NCI-H2107 (cell line): ENCODE data around the gene CNTNAP5.

Experiments
- DNase-seq: peaks from one replicate; lab custom pipeline; 2025; lab: John Stamatoyannopoulos, UW

CNTNAP5 gene

DNA sequence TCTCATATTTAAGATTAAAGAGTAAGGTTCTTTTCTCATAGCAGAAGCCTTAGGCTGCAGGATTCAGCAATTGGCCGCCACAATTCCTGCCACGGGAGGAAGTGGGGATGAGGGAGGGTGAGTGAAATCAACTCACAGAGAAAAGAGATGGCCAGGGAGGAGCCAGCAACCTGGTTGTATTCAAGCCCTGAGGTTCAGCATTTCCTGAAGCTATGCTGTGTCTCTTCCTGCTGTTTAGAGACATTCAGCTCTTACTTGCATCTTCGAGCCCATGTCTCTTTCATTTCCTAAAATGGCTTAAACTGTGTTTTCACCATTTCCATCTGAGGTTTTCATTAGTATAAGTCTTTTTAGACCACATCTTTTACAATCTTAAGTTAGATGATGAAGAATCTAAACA lies 522.6 kb downstream of the CNTNAP5 start:
- no peak for DNase-seq

DNA sequence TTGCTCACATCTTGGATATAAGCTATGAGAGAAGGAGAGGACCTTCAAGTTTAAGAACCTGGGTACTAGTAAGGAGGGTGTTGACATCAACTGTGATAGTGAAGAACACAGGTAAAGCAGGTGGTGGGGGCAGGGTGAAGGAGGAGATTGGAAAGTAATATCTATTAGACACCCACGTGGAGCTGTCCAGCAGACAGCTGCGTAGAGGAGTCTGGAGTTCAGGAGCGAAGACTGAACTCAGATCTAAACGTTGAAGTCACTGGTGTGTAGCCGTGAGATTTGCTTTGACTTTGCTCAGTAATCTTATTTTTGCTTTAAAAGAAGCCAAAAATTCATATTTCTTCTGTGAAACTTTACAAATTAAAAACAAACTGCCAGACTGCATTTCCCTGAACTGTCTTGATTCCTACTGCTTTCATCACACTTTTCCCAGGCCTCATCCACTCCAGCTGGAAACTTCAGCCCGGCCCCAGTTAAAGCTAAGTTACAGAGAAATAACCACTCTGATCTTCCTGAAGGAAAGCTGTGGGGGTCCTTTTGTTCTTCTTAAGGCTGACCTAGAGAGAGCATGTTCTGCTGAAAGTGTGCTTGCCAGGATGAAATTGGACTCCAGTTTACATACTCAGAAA lies 533.3 kb downstream of the CNTNAP5 start:
- DNase-seq: no peak

DNA sequence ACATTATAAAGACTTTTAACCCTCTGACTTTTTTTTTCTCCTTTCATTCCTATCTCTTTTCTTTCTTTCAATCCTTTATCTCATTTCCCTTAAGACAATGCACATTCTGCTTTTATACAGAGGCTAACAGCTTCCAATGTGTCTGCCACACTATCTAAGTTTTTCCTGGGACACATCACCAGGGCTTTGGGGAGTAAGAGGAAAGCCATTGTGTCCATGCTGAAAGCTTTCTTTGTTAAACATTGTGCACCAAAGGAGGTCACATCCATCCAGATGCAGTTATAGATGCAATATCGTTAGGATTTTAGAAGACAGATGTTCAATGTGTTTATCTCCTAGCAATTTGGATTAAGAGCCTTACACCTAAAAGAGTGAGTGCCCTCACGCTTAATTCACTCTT lies 534.1 kb downstream of the CNTNAP5 start:
- DNase-seq: no peak

DNA sequence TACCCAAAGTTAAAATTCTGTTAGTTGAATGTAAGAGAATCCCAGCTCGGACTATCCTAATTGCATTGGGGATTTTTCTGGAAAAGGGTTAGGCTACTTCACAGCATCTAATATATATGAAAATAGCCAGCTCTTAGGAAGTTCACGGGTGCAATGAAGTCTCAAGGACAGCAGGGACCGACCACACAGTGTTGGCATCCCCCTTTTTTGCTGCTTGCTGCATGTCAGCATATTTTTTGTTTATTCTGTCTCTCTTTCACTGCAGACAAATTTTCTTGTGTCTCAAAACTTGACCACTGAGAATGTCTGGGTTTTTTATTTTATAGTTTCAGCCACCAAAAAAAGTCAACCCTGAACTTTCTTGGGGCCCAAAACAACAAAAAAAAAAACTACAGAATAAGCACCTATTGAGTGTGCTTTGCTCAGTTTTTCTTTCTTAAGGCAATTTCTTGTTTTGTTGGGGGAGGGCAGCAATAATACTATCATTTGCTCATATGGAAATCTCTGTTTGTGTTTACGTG lies 535.6 kb downstream of the CNTNAP5 start:
- DNase-seq: no peak

DNA sequence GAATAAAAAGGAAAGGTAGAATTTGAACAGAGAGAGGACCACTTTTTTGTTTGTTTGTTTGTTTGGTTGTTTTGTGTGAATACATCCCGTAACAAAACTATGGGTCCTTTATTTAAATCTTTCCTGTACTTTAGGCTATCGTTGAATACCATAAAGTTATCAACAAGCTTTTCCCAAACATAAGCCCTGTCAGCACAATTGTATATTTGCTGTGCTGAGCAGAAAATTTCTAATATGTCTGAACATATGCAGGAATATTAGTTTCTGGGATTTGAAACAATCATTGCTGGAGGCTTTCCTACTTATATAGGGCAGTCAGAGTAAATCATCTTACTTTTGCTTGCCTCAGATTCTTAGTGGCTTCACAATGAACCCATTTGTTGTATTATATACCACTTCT lies 536.4 kb downstream of the CNTNAP5 start:
- no peak for DNase-seq

DNA sequence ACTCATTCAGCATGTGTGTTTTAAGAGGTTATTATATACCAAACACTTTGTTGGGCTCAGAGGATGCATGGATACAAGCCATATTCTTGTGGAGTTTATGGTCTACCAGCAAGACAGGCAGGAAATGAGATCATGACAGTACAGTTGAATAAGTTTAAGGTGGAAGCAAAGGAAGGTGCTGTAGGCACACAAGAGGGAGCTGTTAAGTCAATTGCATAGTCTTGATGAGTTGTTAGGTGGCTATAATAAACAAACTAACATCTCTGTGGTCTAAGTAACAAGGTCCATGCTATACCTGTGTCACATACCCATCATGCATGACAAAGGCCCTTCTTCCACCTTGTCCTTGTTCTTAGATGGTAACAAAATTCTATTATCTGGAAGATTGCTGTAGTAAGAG lies 538.3 kb downstream of the CNTNAP5 start:
- DNase-seq: no peak

DNA sequence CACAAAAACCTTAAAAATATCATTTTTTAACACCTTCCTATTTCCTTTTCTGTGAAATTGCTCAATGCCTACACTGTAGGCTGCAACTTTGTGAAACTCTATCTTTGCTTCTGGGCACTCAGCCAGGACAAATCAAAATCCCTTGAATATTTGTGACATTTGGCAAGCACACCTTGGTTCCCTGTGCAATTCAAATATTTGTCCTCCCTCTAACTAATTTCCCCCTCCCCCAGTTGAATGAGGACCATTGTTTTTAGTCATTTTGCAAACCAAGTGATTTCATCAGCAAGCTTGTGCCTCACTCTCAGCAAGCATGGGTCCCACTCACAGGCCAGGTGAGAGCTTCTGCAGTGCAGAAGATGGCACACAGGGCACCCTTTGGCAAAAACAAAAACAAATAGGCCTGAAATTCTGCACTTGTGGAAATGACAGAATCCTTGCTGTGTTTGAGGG lies 541.5 kb downstream of the CNTNAP5 start:
- DNase-seq: no peak

DNA sequence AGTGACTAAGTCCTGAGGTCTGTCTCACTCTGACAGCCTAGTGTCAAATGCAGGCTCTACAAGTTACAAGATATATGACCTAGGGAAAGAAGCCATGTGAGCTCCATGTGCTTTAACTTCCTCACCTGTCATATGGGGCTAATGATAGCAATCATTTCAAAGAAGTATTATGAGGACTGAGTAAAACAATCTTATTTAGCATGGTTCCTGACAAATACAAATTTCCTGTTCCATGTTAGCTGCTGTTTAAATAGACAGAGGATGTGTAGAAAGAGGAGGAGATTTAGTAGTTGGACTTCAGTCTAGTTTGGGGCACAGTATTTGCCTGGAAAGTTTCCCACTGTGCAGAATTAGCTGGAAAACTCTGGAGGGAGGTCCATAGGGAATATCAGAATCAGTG lies 545.8 kb downstream of the CNTNAP5 start:
- no peak for DNase-seq

DNA sequence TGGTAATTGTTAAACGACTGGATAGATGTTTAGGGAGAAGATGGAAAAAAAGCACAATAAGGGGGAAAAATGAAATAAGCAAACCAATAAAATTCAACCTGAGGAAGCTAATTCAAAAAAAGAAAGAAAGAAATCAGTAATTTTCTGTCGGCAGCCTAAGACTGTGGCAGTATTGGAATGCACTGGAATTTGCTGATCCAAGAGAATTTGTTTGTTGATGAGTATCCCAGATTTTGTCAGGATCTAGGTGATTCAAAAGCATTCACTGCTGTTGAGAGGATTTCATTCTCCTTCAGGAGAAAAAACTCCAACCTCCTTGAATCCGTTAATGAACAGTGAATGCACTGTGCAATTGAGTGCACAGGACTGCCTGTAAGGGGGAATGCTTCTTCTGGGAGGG lies 546.7 kb downstream of the CNTNAP5 start:
- no peak for DNase-seq

DNA sequence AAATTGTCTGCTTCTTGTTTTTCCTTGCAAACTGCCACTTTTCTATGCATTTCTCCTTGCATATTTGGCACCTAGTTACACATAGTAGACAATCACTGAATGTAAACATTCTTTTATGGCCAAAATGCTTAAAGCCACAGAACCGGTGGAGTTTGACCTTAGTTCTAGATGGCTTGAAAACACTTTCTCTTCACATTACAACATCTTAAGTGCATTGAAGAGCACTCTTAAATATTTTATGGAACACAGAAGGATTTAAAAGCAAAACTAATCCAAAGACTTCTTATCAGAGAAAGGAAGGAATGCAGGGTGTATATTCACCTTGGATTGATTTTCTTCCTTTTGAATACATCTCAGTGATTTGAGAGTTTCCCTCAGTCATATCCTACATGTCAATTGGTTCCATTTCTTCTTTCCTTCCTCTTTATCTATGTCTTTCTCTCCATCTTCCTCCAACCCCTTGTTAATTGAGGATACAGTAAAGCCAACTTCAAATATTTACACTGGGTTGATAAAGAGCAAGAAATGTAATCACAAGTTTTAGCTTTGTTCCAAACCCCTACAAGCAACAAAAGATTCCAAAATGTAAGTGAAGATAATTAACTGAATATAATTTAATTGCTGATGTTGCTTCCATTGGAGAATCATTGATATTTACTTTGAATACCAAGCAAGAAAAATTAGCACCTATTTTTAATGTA lies 548.0 kb downstream of the CNTNAP5 start:
- DNase-seq: no peak

DNA sequence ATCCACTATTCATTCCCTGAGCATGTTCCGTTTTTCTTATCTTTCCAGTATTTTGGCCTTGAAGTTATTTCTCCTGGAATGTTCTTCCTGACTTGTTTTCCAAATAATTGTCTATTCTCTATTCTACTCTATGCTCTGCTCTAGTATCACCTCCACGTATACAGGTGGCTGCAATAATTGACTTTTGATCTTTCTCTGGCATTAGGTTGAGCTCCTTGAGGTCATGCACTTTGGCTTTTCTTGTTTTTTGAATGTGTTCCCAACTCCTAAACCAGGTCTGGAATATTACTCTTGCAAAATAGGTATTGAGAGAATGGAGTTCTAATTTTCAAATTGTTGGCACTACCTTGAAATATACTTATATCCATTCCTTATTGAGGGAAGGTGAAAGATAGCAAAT lies 550.4 kb downstream of the CNTNAP5 start:
- DNase-seq: no peak

DNA sequence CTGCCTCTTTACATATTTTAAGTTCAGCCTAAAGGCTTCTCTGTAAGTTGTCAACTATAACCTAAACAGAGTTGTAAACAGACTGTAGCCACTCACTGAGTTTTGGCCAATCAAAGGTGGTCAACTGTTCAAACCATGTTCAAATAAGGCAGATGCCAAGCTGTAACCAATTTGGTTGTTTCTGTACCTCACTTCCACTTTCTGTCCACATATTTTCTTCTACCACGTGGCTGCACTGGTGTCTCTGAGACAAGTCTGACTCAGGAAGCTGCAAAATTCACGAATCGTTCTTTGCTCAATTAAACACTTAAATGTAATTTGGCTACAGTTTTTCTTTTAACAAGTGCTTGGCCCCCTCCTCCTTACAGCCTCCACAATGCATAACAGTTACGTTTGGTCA lies 555.2 kb downstream of the CNTNAP5 start:
- no peak for DNase-seq

DNA sequence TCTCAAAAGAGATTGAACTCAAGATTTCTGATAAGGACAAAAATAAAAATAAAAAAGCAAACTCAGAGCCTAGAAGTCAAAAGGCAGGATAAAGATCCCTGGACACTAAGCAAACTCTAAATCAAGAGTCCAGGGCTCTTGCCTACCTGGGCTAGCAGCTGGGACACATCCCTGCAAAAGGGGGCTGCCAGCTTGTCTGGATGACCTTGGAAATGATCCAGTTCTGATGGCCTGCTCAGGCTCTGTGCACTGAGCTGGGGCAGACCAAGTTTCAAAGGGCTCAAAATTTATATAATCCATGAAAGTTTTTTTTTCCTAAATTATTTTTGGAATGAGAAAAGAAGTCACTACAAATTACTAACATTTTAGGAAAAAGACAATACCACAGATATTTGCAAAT lies 557.3 kb downstream of the CNTNAP5 start:
- no peak for DNase-seq

DNA sequence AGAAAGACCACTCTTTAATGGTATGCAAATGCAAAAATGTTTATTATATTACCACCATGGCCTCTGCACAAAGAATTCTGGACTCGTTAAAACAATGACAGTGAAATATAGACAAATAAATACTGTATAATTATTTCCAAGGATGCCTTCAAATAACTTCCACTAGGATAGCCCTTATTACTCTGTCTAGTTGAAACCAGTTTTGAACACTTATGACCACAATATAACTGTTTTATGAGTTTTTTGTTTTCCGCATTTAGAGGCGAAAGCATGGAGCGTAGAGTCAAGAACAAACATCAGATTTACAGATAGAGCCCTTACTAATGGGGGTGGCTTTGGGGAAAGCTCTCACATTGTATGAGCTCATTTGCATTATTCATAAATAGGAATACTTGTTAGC lies 559.5 kb downstream of the CNTNAP5 start:
- DNase-seq: no peak

DNA sequence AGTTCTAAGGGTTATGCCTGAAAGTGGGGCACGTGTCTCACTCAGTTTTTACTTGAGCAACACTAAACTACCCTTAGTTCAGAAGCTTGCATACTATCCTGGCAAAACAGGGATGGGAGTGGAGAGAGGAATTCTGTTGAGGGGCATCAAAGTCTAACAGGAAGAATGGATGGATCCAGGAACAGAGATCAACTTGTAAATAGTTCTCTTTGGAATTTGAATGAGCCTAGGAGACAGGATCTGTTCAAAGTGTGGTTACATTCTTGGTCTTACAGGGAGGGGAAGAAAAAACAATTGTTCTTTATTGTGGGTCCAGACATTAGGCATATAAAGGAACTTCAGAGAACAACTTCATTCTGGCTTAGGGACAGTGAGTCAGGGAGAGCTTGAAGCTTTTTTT lies 560.2 kb downstream of the CNTNAP5 start:
- DNase-seq: no peak

DNA sequence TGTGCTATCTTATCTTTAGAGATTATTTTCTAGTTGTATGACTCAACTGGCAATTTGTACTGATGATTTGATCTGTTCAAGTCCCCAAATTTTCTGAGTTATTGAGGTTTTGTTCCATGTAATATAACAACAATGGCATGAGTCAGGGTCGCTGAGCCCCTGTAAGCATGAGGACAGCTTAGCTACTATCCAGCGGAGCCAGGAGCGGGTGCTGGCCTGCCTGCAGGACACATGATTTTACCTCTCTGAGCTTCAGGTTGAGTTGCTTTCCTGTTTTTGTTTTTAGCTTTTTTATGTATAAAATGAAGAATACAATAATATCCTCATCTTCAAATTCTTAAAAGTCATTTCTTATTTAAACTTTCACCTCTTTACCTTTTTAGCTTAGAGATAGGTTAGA lies 561.1 kb downstream of the CNTNAP5 start:
- DNase-seq: no peak

DNA sequence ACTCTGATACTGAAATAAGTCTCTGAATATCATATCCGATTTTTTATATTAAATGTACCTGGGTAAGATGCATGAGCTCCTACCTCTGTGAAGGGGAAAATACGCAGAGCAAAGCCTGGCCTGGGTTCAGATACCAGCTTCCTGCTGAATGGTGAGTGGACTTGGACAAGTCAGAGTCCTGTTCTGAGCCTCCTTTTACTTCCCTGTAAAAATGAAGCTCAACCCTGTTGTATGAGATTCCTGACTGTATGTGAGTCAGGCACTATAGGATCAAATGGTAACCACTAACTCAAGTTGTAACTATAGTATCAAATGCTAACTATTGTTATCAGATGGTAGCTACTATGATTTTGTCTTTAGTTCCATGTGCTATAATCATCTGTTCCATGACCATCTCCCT lies 561.7 kb downstream of the CNTNAP5 start:
- no peak for DNase-seq

DNA sequence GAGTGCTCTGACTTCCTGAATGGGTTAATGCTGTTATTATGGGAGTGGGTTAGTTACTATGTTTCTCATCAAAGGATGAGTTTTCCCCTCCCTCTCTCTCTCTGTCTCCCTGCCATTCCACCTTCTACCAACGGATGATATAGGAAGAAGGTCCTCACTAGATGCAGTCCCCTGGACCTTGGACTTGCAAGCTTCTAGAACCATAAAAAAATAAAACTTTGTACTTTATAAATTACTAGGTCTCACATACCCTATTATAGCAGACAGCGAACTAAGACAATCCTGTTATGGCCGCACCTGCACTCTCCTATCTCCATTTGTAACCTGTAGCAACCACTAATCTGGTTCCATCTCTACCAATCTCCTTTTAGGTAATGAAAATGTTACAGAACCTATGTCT lies 564.9 kb downstream of the CNTNAP5 start:
- no peak for DNase-seq

DNA sequence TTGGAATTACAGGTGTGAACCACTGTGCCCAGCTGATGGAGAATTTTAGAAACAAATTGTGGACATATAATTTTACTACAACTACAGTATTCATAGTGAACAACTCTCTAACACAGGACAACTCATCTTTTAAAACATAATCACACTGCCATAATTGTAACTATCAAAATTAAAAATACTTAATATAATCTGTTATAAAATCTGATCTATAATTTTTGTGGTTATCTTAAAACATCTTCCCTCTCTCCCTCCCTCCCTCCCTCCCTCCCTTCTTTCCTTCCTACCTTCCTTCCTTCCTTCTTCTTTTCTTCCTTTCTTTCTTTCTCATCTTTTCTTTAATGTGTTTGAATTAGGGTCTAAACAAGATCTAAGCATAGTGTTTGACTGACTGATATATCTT lies 577.7 kb downstream of the CNTNAP5 start:
- DNase-seq: no peak

DNA sequence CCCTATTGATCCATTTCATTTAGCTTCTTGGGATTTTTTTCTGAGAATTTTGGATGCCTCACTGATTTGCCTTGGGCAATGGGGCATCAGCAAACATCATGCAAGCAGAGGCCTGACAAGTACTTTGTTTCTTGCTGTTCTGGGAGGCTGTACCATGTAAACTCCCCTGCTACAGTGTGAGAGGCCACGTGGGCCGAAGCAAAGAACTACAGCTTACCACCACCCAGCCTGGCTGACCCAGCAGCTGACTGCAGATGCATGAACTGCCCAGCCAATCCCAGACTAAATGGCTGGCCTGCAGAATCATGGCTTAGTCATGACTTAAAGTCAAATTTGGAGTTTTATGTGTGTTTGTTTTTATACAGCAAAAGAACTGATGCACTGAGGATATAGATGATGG lies 579.9 kb downstream of the CNTNAP5 start:
- DNase-seq: no peak

DNA sequence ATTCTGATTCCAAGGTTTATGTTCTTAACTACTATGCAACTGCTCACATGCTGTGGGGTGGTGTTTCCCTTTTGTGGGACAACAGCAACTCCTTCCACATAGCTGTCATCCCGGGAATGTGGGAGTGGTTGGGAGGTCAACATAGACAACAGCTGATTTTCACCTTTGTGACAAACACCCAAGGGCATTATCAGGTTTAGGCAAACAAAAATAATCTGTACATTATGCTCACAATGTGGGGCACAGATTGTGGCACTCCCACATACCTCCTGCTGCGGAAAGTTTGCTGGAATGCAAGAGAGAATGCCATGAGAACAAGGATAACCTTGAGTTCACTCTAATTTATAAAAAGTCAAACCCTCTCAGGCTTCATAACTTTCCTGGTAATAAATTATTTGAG lies 582.6 kb downstream of the CNTNAP5 start:
- DNase-seq: no peak

DNA sequence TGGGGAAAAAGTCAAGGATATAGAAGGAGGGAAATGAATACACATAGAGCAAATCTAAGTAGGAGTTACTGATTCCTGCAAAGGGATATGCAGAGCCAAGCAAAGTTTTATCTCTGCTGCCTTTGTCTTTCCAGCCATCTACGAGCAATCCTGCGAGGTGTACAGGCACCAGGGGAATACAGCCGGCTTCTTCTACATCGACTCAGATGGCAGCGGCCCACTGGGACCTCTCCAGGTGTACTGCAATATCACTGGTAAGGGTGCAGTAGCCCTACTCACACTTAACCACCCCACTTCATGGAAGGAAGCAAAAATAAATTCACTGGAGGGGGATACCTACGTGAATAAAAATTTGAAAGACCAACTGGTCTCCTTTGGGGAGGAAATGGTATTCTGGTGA lies 584.6 kb downstream of the CNTNAP5 start:
- DNase-seq: no peak

DNA sequence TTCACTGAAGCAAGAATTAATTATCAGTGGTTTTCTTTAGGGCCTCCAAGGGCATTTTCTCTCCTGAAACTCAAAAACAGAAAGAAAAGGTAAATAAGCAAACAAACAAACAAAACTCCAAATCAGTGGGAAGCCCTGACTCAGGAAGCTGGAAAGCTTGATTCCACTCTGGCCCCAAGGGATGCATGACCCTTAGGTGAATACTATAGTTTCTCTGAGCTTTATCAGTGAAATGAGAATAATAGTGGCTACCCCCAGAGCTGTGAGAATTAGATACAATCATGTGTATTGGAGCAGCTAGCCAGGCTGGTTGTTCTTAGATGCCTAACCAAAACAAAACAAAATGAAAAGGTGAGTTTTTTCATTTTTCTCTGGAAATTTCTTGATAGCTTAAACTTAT lies 585.1 kb downstream of the CNTNAP5 start:
- no peak for DNase-seq

DNA sequence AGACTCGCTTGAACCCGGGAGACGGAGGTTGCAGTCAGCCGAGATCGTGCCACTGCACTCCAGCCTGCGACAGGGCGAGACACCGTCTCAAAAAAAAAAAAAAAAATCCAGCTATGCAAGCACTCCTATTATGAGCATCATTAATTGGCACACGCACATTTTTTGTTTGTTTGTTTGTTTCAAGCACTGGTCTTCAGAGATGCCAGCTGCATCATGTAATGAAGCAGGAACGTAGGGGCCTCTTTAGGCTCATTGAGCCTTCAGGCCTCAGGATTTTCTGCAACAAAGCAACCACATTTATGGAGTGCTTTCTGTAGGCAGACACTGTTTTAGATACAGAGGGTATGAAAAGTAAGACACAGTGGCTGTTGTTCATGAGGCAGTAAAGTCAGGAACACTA lies 585.8 kb downstream of the CNTNAP5 start:
- DNase-seq: no peak
